HL-60 (cell line): ENCODE measurements around the gene SPATA13.

Source experiments
- GABPA ChIP-seq: IDR thresholded peaks from 2 replicates; pipeline ENCODE4 v1.6.1; 2012; ENCODE audit warnings: low read depth
- POLR2AphosphoS5 ChIP-seq: IDR thresholded peaks from 2 replicates; pipeline ENCODE4 v1.6.1; 2012; ENCODE audit warnings: low read depth
- REST ChIP-seq: IDR thresholded peaks from 2 replicates; pipeline ENCODE4 v1.6.1; 2012; ENCODE audit warnings: low read depth; ENCODE audit not compliant: insufficient replicate concordance
- TF ChIP-seq, protein P1 (sequence below): IDR thresholded peaks from one replicate; pipeline ENCODE4 v1.5.1; 2011; ENCODE audit warnings: low read length, control low read depth, inconsistent platforms; ENCODE audit not compliant: insufficient read depth

DNA sequence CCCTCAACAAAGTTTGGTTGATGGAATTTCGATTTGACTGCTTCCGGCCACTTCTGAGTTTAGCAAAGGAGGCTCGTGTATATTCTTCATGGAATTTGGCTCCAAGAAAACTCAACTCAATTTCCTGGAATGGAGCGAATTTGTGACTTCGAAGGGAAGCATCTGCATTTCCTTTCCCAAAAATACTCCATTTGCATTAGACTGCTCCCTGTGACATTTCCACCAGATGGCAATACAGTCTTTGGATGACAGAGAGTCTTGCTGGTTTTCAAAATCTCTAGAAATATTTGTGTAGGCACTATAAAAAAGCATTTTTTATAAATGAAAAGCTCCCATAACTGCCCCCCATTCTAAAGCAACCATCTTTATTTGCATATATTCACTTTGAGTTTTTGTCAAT lies 152.9 kb downstream of the SPATA13 start:
- TF ChIP-seq, protein P1, sequence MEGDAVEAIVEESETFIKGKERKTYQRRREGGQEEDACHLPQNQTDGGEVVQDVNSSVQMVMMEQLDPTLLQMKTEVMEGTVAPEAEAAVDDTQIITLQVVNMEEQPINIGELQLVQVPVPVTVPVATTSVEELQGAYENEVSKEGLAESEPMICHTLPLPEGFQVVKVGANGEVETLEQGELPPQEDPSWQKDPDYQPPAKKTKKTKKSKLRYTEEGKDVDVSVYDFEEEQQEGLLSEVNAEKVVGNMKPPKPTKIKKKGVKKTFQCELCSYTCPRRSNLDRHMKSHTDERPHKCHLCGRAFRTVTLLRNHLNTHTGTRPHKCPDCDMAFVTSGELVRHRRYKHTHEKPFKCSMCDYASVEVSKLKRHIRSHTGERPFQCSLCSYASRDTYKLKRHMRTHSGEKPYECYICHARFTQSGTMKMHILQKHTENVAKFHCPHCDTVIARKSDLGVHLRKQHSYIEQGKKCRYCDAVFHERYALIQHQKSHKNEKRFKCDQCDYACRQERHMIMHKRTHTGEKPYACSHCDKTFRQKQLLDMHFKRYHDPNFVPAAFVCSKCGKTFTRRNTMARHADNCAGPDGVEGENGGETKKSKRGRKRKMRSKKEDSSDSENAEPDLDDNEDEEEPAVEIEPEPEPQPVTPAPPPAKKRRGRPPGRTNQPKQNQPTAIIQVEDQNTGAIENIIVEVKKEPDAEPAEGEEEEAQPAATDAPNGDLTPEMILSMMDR: no peak
- TF ChIP-seq POLR2AphosphoS5 (no peak), REST (no peak), GABPA (no peak)
